Right cardiac atrium (tissue), 5 donors: ENCODE data around the gene SFXN2. TPM values are rescaled to one million over a fixed set of nuclear protein-coding genes. Genes with fewer than 3 reads are reported as not detected.
"Not testable (repeated sequence)": the region's sequence is repeated elsewhere in the genome, so short reads cannot be mapped to it uniquely, and the experiment has no call there.

Experiments used
- ATAC-seq, 2 donors: fragments of 200-7000 bp; cut with Tn5 transposase; one replicate each; pipeline versions ENCODE4 v1.8.0 to v1.9.1; 2020; ENCODE audit warnings: moderate library complexity in 2 of 2, mild to moderate bottlenecking in 1 of 2
- DNase-seq, 3 donors: peaks; one replicate each; pipeline ENCODE4 v3.0.0-alpha.2; 2020
- H3K27ac ChIP-seq: one replicate; pipeline ENCODE4 v1.5.1; 2013; ENCODE audit warnings: mild to moderate bottlenecking, low read length, control low read depth, moderate library complexity
- H3K27me3 ChIP-seq: one replicate; pipeline ENCODE4 v1.6.1; 2013; ENCODE audit not compliant: control insufficient read depth, insufficient read depth
- H3K4me1 ChIP-seq: one replicate; pipeline ENCODE4 v1.6.1; 2013; ENCODE audit warnings: low read length; ENCODE audit not compliant: control insufficient read depth, insufficient read depth
- H3K4me3 ChIP-seq: one replicate; pipeline ENCODE4 v1.5.1; 2013; ENCODE audit warnings: low read length, control low read depth
- H3K9me3 ChIP-seq: one replicate; pipeline ENCODE4 v1.6.1; 2013; ENCODE audit warnings: low read length; ENCODE audit not compliant: control insufficient read depth
- WGBS: extraction: QIAGEN DNeasy Blood & Tissue Kit; methylation state at CpG from one replicate; pipeline ENCODE4 v1.1.7; 2013; 5-methylcytosine and 5-hydroxymethylcytosine counted together
- intact Hi-C, 4 donors: fragments of 100-400 bp; cut with DNase I; formaldehyde crosslinking; loops; one replicate each; pipeline versions ENCODE4 v1.11.0 to v1.14.0; 2022 to 2023
- polyA plus RNA-seq: library from polyadenylated mRNA; stranded (reverse); fragments of 200-250 nt; gene quantifications from one replicate; pipeline ENCODE4 v1.2.3, GENCODE V29; 2013
- total RNA-seq, 4 donors: library from RNA; stranded (reverse); fragmentation: NEBNext Ultra II Directional; extraction: Animal tissue kit (Norgen Biotek cat#: 25700); gene quantifications; one replicate each; pipeline ENCODE4 v1.2.1, GENCODE V29; 2021
- donor health status: healthy with polysubstance abuse.
- donor health status: DM: no; HTN: yes; CAD: no.
- donor health status: DM: no; HTN: no; CAD: no.
- donor health status: DM: no; HTN: yes; CAD: no; lungs with severe emphysema.
- donor health status: DM: yes; HTN: yes; CAD: no.

Gene SFXN2
- total and polyA plus RNA-seq, 5 donors, result 1.8 to 4.8 (median 2.3) TPM

- H3K4me3 ChIP-seq, result no peak overlapping the region
- 96% methylated on average over 6 of the region's 6 CpGs for WGBS
- intact Hi-C loops, result loop anchor here in 1 of 4 donors (10.0 kb wide), 1 partner anchor 47 kb away; no protein-coding TSS in a partner anchor
- H3K27me3 ChIP-seq, result no peaks in the 10 kb centered on the region
- DNase-seq, result peak in 1 of 3 donors; percentile 30
- no peak for ATAC-seq
- peaks cover 9% of the 10 kb centered on the region for H3K4me1 ChIP-seq
- H3K9me3 ChIP-seq, result no peaks in the 10 kb centered on the region
- no peak overlapping the region for H3K27ac ChIP-seq
Measured at GRCh38 chr10:102757323-102757722, 42.9 kb downstream of the SFXN2 start.

- Histone ChIP-seq H3K4me3 (no peak overlapping the region), H3K9me3 (no peaks in the 10 kb centered on the region), H3K27me3 (no peaks in the 10 kb centered on the region), H3K4me1 (peaks cover 9% of the 10 kb centered on the region), H3K27ac (peak overlapping the region; percentile 25)
- intact Hi-C loops, result loop anchor here in 1 of 4 donors (10.0 kb wide), 1 partner anchor 46 kb away; no protein-coding TSS in a partner anchor
- ATAC-seq (no peak), DNase-seq (no peak)
- WGBS, result 67% methylated on average over 9 of the region's 9 CpGs
Measured at GRCh38 chr10:102758240-102758932, 44.0 kb downstream of the SFXN2 start.

- peak in 2 of 3 donors; percentile 42 to 79 for DNase-seq
- not testable (repeated sequence) for H3K4me3 ChIP-seq, ATAC-seq, H3K4me1 ChIP-seq, H3K27me3 ChIP-seq, H3K27ac ChIP-seq, H3K9me3 ChIP-seq
- WGBS, result 42% methylated on average over 5 of the region's 12 CpGs
- intact Hi-C loops, result loop anchor here in 1 of 4 donors (10.0 kb wide), 1 partner anchor 46 kb away; no protein-coding TSS in a partner anchor
Measured at GRCh38 chr10:102758933-102759262, 44.5 kb downstream of the SFXN2 start.

- intact Hi-C loops, result loop anchor here in 1 of 4 donors (10.0 kb wide), 1 partner anchor 45 kb away; no protein-coding TSS in a partner anchor
- Histone ChIP-seq H3K4me3 (no peak overlapping the region), H3K27ac (no peak overlapping the region), H3K4me1 (peaks cover 13% of the 10 kb centered on the region), H3K9me3 (no peaks in the 10 kb centered on the region), H3K27me3 (no peaks in the 10 kb centered on the region)
- WGBS, result 81% methylated on average over 3 of the region's 3 CpGs
- ATAC-seq (no peak), DNase-seq (no peak)
Measured at GRCh38 chr10:102759497-102760210, 45.2 kb downstream of the SFXN2 start.

- Histone ChIP-seq H3K9me3 (no peaks in the 10 kb centered on the region), H3K4me1 (peaks cover 13% of the 10 kb centered on the region), H3K4me3 (no peak overlapping the region), H3K27me3 (no peaks in the 10 kb centered on the region), H3K27ac (no peak overlapping the region)
- WGBS, result 94% methylated on average over 4 of the region's 4 CpGs
- ATAC-seq, result no peak
- no peak for DNase-seq
- intact Hi-C loops, result no loop called here
Measured at GRCh38 chr10:102761981-102762380, 47.5 kb downstream of the SFXN2 start.

- Histone ChIP-seq H3K4me3 (no peak overlapping the region), H3K9me3 (no peaks in the 10 kb centered on the region), H3K27ac (peak overlapping the region; percentile 13), H3K4me1 (peaks cover 15% of the 10 kb centered on the region), H3K27me3 (no peaks in the 10 kb centered on the region)
- intact Hi-C loops, result no loop called here
- ATAC-seq (peak; percentile 5 to 41), DNase-seq (no peak)
- WGBS, result 63% methylated on average over 7 of the region's 7 CpGs
Measured at GRCh38 chr10:102762401-102763015, 48.1 kb downstream of the SFXN2 start.

- 62% methylated on average over 7 of the region's 7 CpGs for WGBS
- intact Hi-C loops, result no loop called here
Measured at GRCh38 chr10:102763037-102763607, 48.7 kb downstream of the SFXN2 start.

GRCh38 chr10:102764470-102765161 lies 50.2 kb downstream of the SFXN2 start:
- 70% methylated on average over 6 of the region's 6 CpGs for WGBS
- H3K9me3 ChIP-seq, result no peaks in the 10 kb centered on the region
- no peaks in the 10 kb centered on the region for H3K27me3 ChIP-seq
- no peak overlapping the region for H3K4me3 ChIP-seq
- H3K4me1 ChIP-seq, result peaks cover 15% of the 10 kb centered on the region
- intact Hi-C loops, result no loop called here
- ATAC-seq, result no peak
- DNase-seq, result peak in 1 of 3 donors; percentile 27
- H3K27ac ChIP-seq, result no peak overlapping the region

More at GRCh38 chr10:102763037-102763607, 48.7 kb downstream of the SFXN2 start:
- Histone ChIP-seq H3K27me3 (no peaks in the 10 kb centered on the region), H3K4me1 (peaks cover 15% of the 10 kb centered on the region), H3K9me3 (no peaks in the 10 kb centered on the region), H3K27ac (peak overlapping the region; percentile 19), H3K4me3 (no peak overlapping the region)
- peak; percentile 39 to 58 for ATAC-seq
- peak in 2 of 3 donors; percentile 40 to 50 for DNase-seq

- H3K27ac ChIP-seq, result no peak overlapping the region
- intact Hi-C loops, result no loop called here
- ATAC-seq (no peak), DNase-seq (peak in 1 of 3 donors; percentile 19)
- H3K27me3 ChIP-seq, result no peaks in the 10 kb centered on the region
- no peak overlapping the region for H3K4me3 ChIP-seq
- no peaks in the 10 kb centered on the region for H3K9me3 ChIP-seq
- WGBS, result 79% methylated on average over 7 of the region's 7 CpGs
- peaks cover 15% of the 10 kb centered on the region for H3K4me1 ChIP-seq
Measured at GRCh38 chr10:102765336-102765735, 50.9 kb downstream of the SFXN2 start.

- H3K4me1 ChIP-seq, result peaks cover 15% of the 10 kb centered on the region
- H3K4me3 ChIP-seq, result no peak overlapping the region
- ATAC-seq, result no peak
- intact Hi-C loops, result no loop called here
- no peaks in the 10 kb centered on the region for H3K9me3 ChIP-seq
- no peak overlapping the region for H3K27ac ChIP-seq
- DNase-seq, result no peak
- H3K27me3 ChIP-seq, result no peaks in the 10 kb centered on the region
- WGBS, result 89% methylated on average over 9 of the region's 9 CpGs
Measured at GRCh38 chr10:102767428-102768160, 53.2 kb downstream of the SFXN2 start.
